Activated CD4-positive, CD25-positive, alpha-beta regulatory T cell (primary cell): Measurements from ENCODE around the gene B4GALT1.

Source experiments
- DNase-seq, 4 experiments: peaks; one replicate each; lab custom pipeline; 2025; lab: John Stamatoyannopoulos, UW

Gene B4GALT1

DNA sequence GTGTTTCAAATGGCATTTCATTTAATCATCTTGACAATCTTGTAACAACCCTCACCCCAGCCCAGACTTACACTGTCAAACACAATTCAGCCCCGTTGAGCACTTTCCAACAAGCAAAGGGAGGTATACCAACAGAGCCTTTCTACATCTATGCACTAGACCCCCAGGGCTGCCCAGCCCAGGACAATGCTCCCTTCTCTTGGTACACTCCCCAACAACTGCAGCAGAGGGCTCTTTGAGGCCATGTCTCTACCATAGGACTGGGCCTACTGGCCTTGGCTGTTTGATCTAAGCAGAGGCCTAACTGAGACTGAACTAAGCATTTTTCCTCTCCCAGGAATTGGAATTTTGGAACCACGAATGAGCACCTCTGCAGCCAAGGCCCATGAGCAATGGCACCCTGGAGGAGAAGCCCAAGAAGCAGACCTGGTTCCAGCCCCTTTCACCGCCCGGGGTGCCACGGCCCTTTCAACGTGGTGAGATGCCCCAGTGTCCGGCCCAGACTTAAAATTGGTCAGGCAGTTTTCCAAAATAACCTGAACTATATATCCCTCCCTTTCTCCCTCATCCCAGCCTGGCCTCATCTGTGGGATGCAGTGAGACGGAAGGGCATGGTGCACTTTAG is 43.6 kb downstream of the B4GALT1 start:
- no peak for DNase-seq

DNA sequence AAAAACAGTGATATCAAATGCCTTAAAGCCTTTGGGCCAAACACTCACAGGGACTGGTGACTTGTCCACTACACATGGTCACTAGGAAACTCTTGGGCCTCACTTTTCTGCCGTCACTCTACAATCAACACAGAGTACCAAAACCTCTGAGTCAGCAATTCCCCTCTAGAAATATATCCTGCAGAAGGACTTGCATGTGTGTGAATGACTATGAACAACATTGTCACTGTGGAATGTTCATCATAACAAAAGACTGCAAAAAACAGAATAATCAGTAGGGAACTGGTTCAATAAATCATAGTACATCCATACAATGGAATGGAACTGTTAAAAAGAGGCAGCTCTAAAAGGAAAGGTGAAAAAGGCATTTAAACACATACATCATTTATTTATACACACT is 46.5 kb downstream of the B4GALT1 start:
- DNase-seq, result no peak

DNA sequence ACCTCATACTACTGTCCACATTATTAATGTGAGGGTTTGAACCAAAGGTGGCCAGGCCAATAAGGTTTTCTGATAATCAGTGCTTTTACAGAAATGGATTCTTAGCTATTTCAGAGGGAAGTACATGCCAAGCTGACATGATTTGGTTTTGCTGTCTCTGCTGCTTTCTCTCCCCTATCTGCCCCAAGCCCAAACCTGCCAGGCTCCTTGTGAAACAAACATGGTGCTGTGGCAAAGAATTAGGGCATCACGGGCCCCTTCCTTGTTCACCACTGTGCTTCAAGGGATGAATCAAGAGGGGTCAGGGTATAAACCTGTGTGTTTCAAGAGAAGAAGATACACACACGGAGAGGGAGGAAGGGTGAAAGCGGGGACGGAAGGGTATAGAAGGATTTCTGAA is 49.3 kb downstream of the B4GALT1 start:
- DNase-seq, result no peak

DNA sequence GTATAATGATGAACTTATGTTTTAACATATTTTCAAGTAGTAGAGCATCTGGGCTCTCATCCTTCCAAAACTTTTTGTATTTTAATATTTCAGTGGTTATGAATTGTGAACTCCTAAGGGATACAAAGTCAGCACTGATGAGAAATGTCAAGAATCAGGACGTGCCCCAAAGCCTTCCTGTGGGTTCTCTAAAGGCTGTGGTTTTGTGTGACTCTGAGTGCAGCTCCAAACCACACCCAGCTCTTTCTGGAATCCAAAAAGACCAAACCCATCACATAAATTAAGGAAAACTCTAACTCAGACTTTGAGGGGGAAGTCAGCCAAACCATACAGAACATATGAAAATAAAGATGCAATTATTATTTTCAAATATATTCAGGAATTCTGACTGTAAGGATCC is 49.8 kb downstream of the B4GALT1 start:
- no peak for DNase-seq

DNA sequence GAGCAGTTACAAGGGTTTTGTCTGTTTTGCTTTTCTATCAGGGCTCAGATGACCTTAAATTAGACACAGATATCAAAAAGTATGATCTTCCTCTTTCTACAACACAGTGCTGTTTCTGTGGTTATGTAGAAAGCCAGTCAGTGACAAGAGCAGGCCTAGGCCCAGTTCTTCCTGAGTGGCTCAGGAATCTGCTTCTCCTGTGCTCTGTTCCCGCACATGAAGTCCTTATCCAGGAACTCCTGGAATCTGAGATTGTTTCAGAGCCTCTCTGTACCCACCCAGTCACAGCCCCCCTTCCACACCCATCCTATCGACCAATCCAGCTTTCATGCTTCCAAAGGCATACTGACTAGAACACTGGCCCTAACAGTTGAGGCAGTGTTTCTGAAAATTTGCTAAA is 50.3 kb downstream of the B4GALT1 start:
- DNase-seq, result no peak

DNA sequence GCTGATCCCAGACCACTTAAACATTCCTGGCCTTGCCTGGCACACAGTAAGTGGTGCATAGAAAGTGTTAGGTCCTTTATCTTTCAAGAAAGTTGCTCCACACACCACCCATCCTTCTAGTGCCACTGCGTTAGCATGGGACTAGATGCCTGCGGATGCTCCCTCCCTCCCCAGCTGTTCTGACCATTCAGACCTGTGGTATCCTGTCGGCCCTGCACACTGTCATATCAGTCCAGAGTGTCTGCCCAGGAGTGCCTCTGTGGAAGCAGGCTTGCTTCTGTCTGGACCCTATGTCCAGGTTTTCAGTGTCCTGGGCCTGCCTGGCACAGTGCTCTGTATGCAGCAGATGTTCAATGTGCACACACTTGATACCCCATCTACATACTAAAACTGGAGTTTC is 52.4 kb downstream of the B4GALT1 start:
- no peak for DNase-seq

DNA sequence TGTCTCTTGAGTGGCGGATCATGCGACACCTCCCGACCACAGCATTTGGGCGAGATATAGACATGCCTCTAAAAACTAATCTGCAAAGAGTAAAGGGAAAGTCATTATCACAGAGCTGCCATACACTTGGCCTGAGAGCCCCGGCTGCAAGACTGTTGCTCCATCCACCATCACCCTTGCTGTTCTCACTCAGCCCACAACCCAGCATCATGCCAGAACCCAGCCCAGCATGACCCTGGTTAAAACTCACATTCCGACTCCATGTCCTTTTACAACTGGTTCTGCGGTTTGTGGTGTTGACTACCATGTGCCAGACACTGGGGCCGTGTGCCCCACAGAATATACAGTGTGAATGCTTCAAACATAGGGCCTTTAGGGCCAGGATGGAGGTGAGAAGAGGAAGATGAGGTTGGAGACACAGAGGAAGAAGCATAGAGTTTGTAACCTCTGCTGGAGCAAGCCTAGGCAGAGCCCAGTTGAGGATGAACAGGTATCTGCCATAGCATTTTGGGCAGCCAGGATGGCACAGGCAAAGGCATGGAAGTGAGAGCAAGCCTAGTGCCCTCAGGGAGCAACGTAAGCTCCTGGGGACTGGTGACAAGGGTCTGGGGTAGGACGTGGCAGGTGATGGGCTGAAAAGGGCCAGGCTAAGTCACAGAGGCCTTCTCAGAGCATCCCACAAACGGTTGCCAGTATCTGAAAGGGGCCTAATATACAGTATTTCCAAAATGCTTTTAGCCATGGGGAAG is 53.2 kb downstream of the B4GALT1 start:
- DNase-seq, result no peak

DNA sequence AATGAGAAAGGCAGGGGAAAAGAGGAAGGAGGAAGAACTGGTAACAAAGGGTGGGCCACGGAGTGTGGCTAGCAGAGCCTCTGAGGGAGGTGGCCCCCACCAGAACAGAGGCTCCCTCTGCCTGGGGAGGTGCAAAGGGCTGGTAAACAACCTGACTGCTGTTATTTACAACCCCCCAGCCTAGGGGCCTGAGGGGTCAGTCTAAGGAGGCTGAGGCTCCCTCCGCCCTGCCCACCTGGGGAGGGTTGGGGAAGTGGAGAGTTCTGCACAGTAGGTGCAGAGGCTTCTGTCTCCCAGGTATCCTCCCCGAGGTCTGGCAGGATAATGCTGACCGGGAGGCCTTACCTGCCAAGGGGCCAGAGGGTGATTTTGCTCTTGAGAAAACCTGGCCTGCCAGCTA is 55.0 kb downstream of the B4GALT1 start:
- no peak for DNase-seq

DNA sequence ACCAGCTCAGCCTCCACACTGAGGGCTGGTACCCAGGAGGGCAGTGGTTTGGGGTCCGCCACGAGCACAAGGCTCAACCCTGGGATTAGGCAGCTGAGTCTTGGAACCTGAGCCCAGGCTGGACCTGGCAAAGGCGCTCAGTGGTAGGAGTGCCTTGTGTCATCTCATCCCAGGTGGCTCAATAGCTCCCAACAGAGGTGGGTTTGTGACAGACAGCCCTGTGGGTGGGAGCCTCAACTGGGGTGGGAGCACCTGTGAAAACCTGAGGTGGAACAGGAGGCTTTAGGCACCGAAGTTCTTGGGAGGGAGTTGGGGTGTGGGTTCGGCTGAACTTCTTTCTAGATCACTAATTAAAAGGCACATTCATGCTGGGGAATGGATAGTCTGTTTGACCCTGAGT is 55.5 kb downstream of the B4GALT1 start:
- no peak for DNase-seq

DNA sequence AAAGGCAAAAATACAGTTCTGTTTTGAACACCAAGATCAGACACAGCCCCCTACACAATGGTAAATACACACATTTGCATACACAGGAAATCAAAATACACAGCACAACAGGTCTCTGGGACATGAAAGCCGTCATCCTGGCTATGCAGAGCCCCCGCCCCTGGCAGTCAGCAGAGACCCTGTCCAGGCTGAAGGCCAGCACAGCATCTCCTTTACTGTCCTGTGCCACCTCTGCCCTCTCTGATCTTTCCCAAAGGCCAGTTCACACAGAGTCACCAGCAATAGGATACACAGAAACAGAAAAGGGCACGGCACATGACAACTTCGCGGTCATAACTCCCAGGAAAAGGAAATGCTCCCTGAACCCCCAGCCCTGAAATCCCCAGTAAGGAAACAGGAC is 56.5 kb downstream of the B4GALT1 start:
- no peak for DNase-seq

DNA sequence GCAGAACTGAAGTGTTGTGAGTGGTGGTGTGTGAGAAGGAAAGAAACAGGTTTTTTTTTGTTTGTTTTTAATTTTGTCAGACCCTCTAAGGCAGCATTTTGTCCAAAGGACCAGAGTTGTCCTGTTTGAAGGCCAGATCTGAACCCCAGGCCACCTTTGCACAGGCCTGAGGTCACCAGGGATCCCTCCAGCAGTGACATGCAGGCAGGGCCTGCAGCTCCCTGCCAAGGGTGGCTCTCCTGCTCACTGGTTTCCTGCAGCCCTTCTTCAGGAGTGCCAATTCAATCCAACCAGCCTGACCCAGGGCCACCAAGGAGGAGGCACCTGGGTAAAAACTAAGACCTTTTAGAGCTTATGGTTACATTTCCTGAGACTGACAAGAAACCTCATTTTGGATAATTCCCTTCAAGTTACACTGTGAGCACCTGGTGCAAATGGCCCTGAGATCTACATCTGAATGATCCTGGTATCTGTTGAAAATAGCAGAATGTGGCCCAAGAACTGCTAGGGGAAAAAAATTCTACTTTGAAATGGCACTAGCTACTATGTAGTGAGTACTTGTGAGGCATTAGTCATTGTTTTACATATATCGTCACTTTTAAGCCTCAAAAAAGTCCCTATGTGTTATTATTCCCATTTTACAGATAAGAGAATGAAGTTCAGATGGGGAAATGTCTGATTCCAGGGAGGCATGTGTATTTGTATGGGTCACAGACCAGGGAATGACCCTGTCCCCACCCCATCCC is 57.1 kb downstream of the B4GALT1 start:
- no peak for DNase-seq

DNA sequence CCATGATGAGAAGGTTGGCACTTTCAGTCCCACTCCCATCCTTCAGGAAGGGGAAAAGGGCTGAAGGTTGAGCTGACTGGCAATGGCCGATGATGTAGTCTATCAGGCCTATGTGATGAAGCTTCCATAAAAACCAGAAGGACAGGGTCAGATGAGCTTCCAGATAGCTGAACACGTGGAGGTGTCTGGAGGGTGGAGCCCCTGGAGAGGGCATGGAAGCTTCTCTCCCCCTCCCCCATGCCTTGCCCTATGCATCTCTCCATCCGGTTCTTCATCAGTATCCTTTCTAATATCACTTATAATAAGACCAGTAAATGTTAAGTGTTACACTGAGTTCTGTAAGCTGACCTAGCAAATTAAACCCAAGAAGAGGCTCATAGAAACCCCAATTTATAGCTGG is 58.0 kb downstream of the B4GALT1 start:
- DNase-seq, result no peak

DNA sequence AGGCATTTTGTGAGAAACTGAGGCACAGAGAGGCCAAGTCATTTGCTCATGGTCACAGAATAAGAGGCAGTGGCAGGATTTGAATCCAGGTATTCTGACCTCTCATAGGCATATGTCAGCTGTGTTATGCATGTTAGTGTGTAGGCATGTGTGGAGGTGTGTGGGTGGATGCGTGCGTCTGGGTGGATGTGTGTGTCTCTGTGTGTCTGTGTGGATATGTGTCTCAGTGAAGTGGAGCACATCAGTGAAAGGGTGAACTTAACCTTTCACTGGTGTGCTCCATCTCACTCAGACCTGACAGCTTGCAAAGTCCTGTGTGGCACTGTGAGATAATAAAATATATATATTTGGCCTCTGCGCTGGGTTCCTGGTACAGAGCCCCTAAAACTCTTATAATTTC is 58.7 kb downstream of the B4GALT1 start:
- no peak for DNase-seq

DNA sequence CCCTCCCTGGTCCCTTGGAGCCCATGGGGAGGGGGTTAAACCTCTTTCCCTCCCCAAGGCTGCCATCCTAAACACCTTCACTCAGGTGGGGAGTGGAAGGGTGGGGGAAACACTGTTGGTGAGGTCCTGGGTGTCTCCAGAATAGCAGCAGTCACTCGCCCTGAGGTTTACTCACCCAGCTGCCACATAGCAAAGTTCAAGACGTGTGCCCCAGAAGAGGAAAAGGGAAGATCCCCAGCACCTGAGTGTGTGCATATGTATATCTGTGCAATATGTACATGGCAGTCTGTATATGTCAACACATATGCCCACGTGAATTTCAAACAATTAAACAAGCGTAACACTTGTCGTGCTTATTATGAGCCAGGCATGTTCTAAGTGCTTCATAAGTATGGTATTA is 59.4 kb downstream of the B4GALT1 start:
- no peak for DNase-seq

DNA sequence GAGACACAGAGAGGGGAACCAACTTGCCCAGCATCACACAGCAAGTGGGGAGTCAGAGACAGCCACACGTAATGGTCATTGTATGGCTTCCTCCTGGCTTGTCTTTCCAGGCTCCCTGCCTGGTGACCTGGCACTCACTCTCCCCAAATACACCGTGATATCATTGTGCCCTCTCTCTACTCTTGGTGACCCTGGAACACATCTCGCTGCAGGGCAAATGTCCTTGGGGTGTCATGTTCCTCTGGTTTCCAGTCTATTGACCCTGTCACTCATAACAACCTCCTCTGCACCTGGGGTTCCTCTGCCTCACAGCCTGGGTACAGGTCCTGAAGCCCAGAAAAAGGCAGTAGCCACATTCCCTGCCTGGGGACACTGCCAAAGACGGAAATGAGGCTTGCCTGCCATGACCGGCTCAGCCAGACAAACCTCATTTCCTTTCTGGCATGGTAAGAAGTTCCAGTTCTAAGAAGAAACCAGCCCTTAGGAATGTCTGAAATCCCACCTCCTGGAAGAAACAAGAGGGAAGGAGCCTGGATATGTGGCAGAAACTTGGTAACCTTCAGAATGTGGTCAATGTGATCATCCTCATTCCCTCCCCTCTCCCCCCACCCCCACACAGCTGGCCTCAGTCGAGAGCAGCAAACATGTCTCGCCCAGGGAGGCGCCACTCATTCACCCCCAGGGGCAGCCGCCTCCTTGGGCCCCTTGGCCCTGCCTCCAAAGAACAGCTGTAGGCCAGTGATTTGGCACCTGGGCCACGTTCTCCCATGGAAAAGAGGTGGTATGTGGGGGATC is 60.1 kb downstream of the B4GALT1 start:
- DNase-seq, result no peak

DNA sequence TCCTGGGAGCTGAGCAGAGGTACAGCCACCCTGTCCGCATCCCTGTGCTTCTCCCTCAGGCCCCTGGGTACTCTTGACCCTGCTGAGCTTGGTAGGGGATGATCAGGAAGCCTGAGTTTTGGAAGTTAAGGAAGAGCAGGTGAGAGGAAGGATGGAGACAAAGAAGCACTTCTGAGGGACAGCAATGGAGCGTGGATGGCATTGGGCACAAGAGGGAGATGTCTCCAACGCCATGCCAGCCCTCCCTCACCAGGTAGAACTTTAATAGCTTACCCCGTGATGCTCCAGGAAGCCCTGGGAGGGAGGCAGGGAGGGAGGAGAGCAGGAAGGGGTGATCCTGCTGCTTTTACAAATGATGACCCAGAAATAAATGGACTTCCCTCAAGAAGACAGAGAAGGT is 60.8 kb downstream of the B4GALT1 start:
- no peak for DNase-seq

DNA sequence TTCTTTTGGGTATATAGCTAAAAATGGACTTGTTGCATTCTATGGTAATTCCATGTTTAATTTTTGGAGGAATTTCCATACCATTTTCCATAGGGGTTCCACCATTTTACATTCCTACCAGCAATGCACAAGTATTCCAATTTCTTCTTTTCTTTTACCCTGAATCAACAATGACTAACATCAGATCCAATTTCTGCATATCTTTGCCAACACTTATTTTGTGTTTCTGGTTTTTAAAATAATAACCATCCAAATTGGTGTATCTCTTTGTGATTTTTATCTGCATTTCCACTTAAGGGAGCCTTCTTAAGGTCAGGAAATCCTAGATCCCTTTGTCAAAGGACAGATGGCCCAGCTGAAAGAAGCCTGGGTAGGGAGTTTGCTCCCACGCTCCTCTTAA is 61.2 kb downstream of the B4GALT1 start:
- DNase-seq, result no peak

DNA sequence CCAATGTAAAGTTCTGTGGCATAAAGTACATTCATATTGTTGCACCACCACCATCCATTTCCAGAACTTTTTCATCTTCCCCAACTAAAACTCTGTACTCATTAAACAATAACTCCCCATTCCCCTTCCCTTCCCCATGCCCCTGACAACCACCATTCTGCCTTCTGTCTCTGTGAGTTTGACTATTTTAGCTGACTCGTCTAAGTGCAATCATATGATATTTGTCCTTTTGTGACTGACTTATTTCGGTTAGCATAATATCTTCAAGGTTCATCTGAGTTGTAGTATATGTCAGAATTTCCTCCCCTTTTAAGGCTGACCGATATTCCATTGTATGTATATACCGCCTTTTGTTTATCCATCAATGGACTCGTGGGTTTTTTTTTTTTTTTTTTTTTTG is 61.6 kb downstream of the B4GALT1 start:
- no peak for DNase-seq

DNA sequence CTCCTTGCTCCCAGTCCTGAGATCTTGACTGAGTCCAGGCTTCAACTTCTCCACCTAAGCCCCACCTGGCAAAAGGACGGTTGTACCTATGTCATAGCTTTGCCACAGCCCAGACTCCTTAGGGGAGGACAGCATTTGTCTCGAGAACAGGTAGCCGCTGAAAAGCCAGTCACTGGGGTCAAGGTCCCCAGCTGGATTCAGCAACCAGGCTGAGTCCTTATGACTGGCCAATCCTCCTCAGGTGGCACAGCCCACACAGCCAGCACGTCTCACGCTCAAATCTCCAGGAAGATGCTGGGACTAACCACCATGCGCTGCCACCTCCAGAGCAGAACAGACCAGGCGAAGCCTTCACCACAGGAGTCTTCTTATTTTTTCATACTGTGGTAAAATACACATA is 62.7 kb downstream of the B4GALT1 start:
- DNase-seq, result no peak

DNA sequence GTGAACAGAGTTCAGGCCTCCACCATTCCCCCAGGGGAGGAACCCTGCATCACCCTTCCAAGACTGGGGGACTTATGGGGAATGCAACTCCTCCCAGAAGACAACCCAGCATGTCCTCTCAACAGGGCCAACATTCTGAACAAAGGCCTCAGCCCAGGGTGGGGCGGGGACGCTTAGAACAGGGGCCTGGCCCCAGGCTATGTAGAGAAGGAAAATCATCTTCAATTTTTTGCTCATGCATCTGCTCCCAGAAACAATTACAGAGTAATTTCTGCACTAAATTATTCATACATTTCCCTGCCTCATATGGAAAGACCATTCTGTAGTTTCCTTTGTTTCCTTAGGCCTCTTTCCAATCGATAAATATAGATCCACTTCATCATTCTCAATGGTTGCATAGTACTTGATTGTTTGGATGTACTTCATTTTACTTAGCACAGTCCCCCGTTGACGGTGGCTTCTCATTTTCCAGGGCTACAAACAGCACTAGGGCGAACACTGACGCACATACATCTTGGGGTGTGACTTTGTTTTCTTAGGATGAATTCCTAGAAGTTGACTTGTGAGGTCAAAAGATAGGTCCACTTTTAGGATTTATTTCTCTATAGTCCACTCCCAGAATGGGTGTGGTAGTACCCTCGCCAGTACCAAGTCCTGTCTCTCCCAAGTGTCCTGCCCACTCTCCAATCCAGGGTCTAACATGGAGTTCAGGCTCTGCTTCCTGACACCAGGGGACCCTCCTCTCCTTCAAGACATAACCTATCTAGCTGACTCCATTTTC is 63.4 kb downstream of the B4GALT1 start:
- no peak for DNase-seq

DNA sequence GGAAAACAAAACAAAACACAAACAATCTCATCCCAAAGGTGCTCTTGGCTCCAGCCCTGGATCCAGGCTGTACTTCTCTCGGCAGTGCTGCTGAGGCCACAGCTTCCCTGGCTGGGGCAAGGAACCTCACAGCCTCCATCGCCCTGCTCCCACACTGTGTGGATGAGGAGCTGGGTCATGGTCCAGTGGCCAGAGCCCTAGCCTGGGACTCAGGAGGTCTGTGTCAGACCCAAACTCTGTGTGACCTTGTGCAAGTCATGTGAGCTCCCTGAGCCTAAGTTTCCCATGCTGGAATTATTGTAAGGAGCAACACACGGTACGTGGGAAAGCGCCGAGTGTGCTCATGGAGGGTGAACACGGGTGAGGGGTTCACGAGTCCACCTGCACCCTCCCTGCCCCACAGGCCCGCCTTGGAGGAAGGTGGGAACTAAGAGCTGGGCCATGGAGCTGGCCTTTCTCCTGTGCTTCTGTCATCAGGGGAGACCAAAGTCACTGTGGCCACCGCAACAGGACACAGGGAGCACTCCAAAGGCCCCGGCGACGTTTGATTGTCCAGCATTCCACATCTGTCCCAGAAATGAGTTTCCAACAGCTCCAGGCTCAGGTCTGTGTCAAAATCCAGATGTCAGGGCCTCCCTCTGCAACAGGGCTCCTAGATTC is 64.5 kb downstream of the B4GALT1 start:
- no peak for DNase-seq
